K562 (cell line): ENCODE measurements around the gene PLXNA2. TPM values are rescaled to one million over a fixed set of nuclear protein-coding genes. Genes with fewer than 3 reads are reported as not detected.

Source experiments
- ATAC-seq: fragments of 200-7000 bp; cut with Tn5 transposase; 3 replicates; pipeline ENCODE4 v1.9.1; 2020; ENCODE audit warnings: moderate library complexity
- BruUV-seq: library from RNA; stranded (reverse); fragments of 400-500 nt; replicated peaks from 2 replicates; lab custom pipeline; 2021; lab: Mats Ljungman, UMichigan
- CTCF ChIA-PET: fragments of 300-600 bp; formaldehyde crosslinking; extraction: SDS; loops from one replicate; lab custom pipeline; 2021; ENCODE audit warnings: low intra/inter-chr PET ratio; lab: Yijun Ruan, JAX
- POLR2A ChIA-PET: fragments of 300-600, 350-650 bp; sonication (Branson Sonifier 250); formaldehyde crosslinking; extraction: SDS; loops from one replicate; lab custom pipeline; 2021; ENCODE audit warnings: antibody characterized with exemption, inconsistent platforms; lab: Yijun Ruan, JAX
- DNase-seq, 4 experiments: peaks; one replicate each; pipeline versions ENCODE4 v3.0.0 to v3.0.0-alpha.2; 2011 to 2018; ENCODE audit warnings: low spot score in 3 of 4, mixed read lengths in 3 of 4; ENCODE audit errors: extremely low read depth in 1 of 4
- FAIRE-seq: peaks from 2 replicates; lab custom pipeline; 2011; peaks lifted over from hg19 to GRCh38; lab: Jason Lieb, UNC
- H2AFZ ChIP-seq: 2 replicates; pipeline ENCODE4 v1.6.0; 2011; ENCODE audit warnings: low read depth, low read length, control low read depth, inconsistent platforms
- H3K27ac ChIP-seq: fragments of 200-600 bp; 3 replicates; pipeline ENCODE4 v1.8.0; 2011; ENCODE audit warnings: low read depth, mild to moderate bottlenecking, control low read depth, inconsistent platforms, low read length, moderate library complexity, mixed read lengths; ENCODE audit errors: extremely low read depth
- H3K27me3 ChIP-seq, 2 experiments: fragments of 300-600 bp in 1 of 2; 2 replicates in 1 of 2; 3 replicates in 1 of 2; pipeline versions ENCODE4 v1.6.0 to v1.8.0; 2011; ENCODE audit warnings: inconsistent platforms in 2 of 2, low read length in 2 of 2, mild to moderate bottlenecking in 1 of 2, mixed read lengths in 1 of 2, moderate library complexity in 1 of 2; ENCODE audit not compliant: control insufficient read depth in 2 of 2, insufficient read depth in 2 of 2
- H3K36me3 ChIP-seq: fragments of 300-600 bp; 3 replicates; pipeline ENCODE4 v1.8.0; 2011; ENCODE audit warnings: mild to moderate bottlenecking, low read length, inconsistent platforms; ENCODE audit not compliant: control insufficient read depth, insufficient read depth
- H3K4me1 ChIP-seq, 2 experiments: fragments of 200-600 bp in 1 of 2; replicated peaks in 1 of 2; 2 replicates in 1 of 2; 3 replicates in 1 of 2; pipeline versions ENCODE4 v1.5.1 to v1.8.0; 2011; ENCODE audit warnings: inconsistent platforms in 2 of 2, low read length in 2 of 2, mild to moderate bottlenecking in 1 of 2, mixed read lengths in 1 of 2, moderate library complexity in 1 of 2; ENCODE audit not compliant: control insufficient read depth in 2 of 2, insufficient read depth in 2 of 2
- H3K4me2 ChIP-seq: 2 replicates; pipeline ENCODE4 v1.6.1; 2011; ENCODE audit warnings: low read length, control low read depth, inconsistent platforms, mixed read lengths; ENCODE audit not compliant: insufficient read depth
- H3K4me3 ChIP-seq: fragments of 200-600 bp; sonication (generic), shearing (Covaris generic); 2 replicates; pipeline ENCODE4 v1.5.1; 2016; ENCODE audit warnings: control low read depth, inconsistent platforms
- H3K79me2 ChIP-seq: fragments of 200-600 bp; 3 replicates; pipeline ENCODE4 v1.8.0; 2011; ENCODE audit warnings: low read length, inconsistent platforms; ENCODE audit not compliant: control insufficient read depth, insufficient read depth
- H3K9ac ChIP-seq, 2 experiments: 2 replicates each; pipeline versions ENCODE4 v1.6.0 to v1.6.1; 2011; ENCODE audit warnings: low read depth in 2 of 2, low read length in 2 of 2, control low read depth in 1 of 2, inconsistent platforms in 1 of 2, mild to moderate bottlenecking in 1 of 2, mixed read lengths in 1 of 2; ENCODE audit not compliant: insufficient read depth in 1 of 2
- H3K9me1 ChIP-seq: one replicate; pipeline ENCODE4 v1.6.0; 2011; ENCODE audit warnings: inconsistent platforms, mild to moderate bottlenecking, low read length, moderate library complexity; ENCODE audit not compliant: control insufficient read depth, insufficient read depth
- H3K9me3 ChIP-seq: replicated peaks from 2 replicates; pipeline ENCODE4 v1.5.1; 2011; ENCODE audit warnings: low read depth, low read length, inconsistent platforms; ENCODE audit not compliant: control insufficient read depth, insufficient read depth
- H4K20me1 ChIP-seq: replicated peaks from 2 replicates; pipeline ENCODE4 v1.6.1; 2011; ENCODE audit warnings: low read length, inconsistent platforms, mixed read lengths; ENCODE audit not compliant: control insufficient read depth, insufficient read depth
- BMI1 ChIP-seq: fragments of 150-350 bp; IDR thresholded peaks from 2 replicates; pipeline ENCODE4 v1.6.1; 2014; ENCODE audit warnings: low read length
- GTF2A2 ChIP-seq: IDR thresholded peaks from 2 replicates; pipeline ENCODE4 v1.6.1; 2016; ENCODE audit warnings: mild to moderate bottlenecking, missing genetic modification characterization, missing compliant biosample characterization
- HNRNPK ChIP-seq: fragments of 200-400 bp; formaldehyde crosslinking; IDR thresholded peaks from one replicate; pipeline ENCODE4 v1.6.1; 2018; ENCODE audit warnings: mild to moderate bottlenecking, low read depth, low read length; ENCODE audit not compliant: poor library complexity, severe bottlenecking
- HNRNPL ChIP-seq: fragments of 200-400 bp; formaldehyde crosslinking; IDR thresholded peaks from 2 replicates; pipeline ENCODE4 v1.6.1; 2017; ENCODE audit warnings: low read depth, mild to moderate bottlenecking, low read length
- MTA3 ChIP-seq: fragments of 450-650 bp; formaldehyde crosslinking; IDR thresholded peaks from 2 replicates; pipeline ENCODE4 v1.6.1; 2017; ENCODE audit warnings: mild to moderate bottlenecking, borderline replicate concordance
- NFIC ChIP-seq: fragments of 450-650 bp; IDR thresholded peaks from 2 replicates; pipeline ENCODE4 v1.6.1; 2017; ENCODE audit warnings: mild to moderate bottlenecking, inconsistent platforms
- PTTG1 ChIP-seq: fragments of 450-650 bp; IDR thresholded peaks from 2 replicates; pipeline ENCODE4 v1.6.1; 2016; ENCODE audit warnings: low read depth, mild to moderate bottlenecking, missing genetic modification characterization, missing compliant biosample characterization
- PYGO2 ChIP-seq: fragments of 450-650 bp; IDR thresholded peaks from 2 replicates; pipeline ENCODE4 v1.6.1; 2016; ENCODE audit warnings: mild to moderate bottlenecking, missing genetic modification characterization, moderate library complexity, missing compliant biosample characterization
- RBM25 ChIP-seq: fragments of 200-400 bp; formaldehyde crosslinking; IDR thresholded peaks from 2 replicates; pipeline ENCODE4 v1.6.1; 2018; ENCODE audit warnings: low read length, low read depth, moderate library complexity; ENCODE audit not compliant: severe bottlenecking
- U2AF1 ChIP-seq: fragments of 200-400 bp; formaldehyde crosslinking; optimal IDR thresholded peaks from 2 replicates; pipeline ENCODE3; 2017; ENCODE audit warnings: mild to moderate bottlenecking, low read depth, low read length, moderate library complexity
- ZNF445 ChIP-seq: fragments of 250-450 bp; sonication (Bioruptor Pico); IDR thresholded peaks from 2 replicates; pipeline ENCODE4 v1.4.0; 2020; ENCODE audit warnings: low read depth, mild to moderate bottlenecking, moderate library complexity
- ZNF584 ChIP-seq: fragments of 200-800 bp; sonication (Bioruptor generic); IDR thresholded peaks from 2 replicates; pipeline ENCODE4 v1.6.1; 2016; ENCODE audit warnings: low read depth, mild to moderate bottlenecking, missing genetic modification characterization, missing compliant biosample characterization
- WGBS: fragments of 100-300 bp; shearing (Covaris generic); methylation state at CpG from one replicate; pipeline ENCODE4 v1.1.6; 2016; ENCODE audit warnings: low coverage, mixed read lengths; ENCODE audit not compliant: insufficient coverage; ENCODE audit errors: missing lambda C conversion rate; 5-methylcytosine and 5-hydroxymethylcytosine counted together
- in situ Hi-C: fragments of 300-500 bp; cut with MboI; formaldehyde crosslinking; loops from 4 replicates; pipeline ENCODE4 v1.15.0; 2018; ENCODE audit warnings: inconsistent platforms, mixed read lengths
- intact Hi-C: fragments of 100-400 bp; cut with micrococcal nuclease; formaldehyde crosslinking; loops from 2 replicates; pipeline ENCODE4 v1.14.2; 2022
- polyA plus RNA-seq, 8 experiments: library from polyadenylated mRNA; depleted of rRNA in 4 of 8; stranded (reverse) in 5 of 8; unstranded in 3 of 8; fragments of >200 nt; fragmentation: Nextera tagmentation in 2 of 8; fragmentation: Illumina TruSeq in 1 of 8; extraction: Ambion mirVana in 2 of 8; extraction: Trizol in 1 of 8; gene quantifications; 2 replicates each; pipeline versions ENCODE4 v1.2.1 to v1.2.3, GENCODE V29; 2011 to 2014; ENCODE audit warnings: inconsistent platforms in 1 of 8, missing spikeins in 1 of 8
- total RNA-seq, 7 experiments: library from RNA; depleted of rRNA in 6 of 7; stranded (reverse); fragments of >200 nt in 6 of 7; fragmentation: Illumina TruSeq in 2 of 7; extraction: Trizol in 2 of 7; gene quantifications; 2 replicates each; pipeline versions ENCODE4 v1.2.1 to v1.2.3, GENCODE V29; 2011 to 2021; ENCODE audit warnings: low replicate concordance in 1 of 7
- TF ChIP-seq, protein P1 (sequence below): fragments of 250-450 bp; sonication (Bioruptor Pico); IDR thresholded peaks from 2 replicates; pipeline ENCODE4 v1.8.0; 2021; ENCODE audit warnings: borderline replicate concordance, mild to moderate bottlenecking, moderate library complexity; ENCODE audit not compliant: poor library complexity, severe bottlenecking
- TF ChIP-seq, protein P2 (sequence below): fragments of 200-800 bp; sonication (Bioruptor generic); IDR thresholded peaks from 2 replicates; pipeline ENCODE4 v1.6.1; 2017; ENCODE audit warnings: missing genetic modification characterization, missing compliant biosample characterization

Gene PLXNA2
- total and polyA plus RNA-seq, 9 of the 15 experiments (the other 6 are each of a cell fraction or from before 2014, with no cell fraction given), result 0.01 to 1.3 (median 0.32) TPM

DNA sequence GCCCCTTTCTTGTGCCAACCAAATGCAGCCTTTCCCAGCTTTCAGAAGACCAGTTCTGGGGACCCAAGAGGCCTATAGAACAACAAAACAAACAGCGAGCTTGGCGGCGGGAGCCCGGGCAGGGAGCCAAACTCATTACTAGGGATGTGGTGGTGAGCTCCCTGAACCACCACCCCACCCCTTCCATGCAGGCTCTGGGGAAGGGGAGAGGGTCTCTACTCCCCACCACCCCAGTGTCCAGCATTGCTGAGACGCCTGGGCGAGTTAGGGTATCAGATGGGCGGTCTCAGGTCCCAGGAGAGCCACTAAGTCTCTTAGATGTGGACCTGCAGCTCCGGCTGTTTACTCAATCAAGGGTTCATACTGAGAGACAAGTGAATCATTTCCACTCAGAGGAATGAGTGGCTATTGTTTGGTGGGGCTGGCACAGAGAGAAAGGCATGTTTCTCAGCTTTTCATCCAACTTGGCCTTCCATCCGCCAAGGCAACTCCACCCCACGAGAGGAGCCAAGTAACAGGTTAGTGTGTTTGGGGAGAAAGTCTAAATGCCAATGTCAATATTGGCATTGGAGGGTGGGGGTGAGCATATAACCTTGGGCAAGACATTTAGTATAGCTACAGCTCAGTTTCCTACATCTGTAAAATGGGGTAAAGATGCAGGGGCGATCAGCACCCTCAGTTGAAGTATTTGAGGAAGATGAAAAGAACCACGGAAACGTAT is 40.9 kb downstream of the PLXNA2 start:
- no peak for TF ChIP-seq MTA3
- no peak for TF ChIP-seq BMI1
- TF ChIP-seq ZNF584 (CRISPR knock-in tag), result no peak
- no peak for TF ChIP-seq PTTG1
- TF ChIP-seq U2AF1, result no peak
- TF ChIP-seq NFIC, result peak; percentile 40
- peak; percentile 21 for TF ChIP-seq RBM25
- no peak for TF ChIP-seq GTF2A2
- TF ChIP-seq HNRNPL, result no peak
- TF ChIP-seq ZNF445, result no peak
- TF ChIP-seq, protein P1, sequence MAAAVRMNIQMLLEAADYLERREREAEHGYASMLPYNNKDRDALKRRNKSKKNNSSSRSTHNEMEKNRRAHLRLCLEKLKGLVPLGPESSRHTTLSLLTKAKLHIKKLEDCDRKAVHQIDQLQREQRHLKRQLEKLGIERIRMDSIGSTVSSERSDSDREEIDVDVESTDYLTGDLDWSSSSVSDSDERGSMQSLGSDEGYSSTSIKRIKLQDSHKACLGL (CRISPR knock-in tag), result no peak
- no peak for TF ChIP-seq HNRNPK
- no peak for TF ChIP-seq PYGO2 (tag)
- TF ChIP-seq, protein P2, sequence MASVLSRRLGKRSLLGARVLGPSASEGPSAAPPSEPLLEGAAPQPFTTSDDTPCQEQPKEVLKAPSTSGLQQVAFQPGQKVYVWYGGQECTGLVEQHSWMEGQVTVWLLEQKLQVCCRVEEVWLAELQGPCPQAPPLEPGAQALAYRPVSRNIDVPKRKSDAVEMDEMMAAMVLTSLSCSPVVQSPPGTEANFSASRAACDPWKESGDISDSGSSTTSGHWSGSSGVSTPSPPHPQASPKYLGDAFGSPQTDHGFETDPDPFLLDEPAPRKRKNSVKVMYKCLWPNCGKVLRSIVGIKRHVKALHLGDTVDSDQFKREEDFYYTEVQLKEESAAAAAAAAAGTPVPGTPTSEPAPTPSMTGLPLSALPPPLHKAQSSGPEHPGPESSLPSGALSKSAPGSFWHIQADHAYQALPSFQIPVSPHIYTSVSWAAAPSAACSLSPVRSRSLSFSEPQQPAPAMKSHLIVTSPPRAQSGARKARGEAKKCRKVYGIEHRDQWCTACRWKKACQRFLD (CRISPR knock-in tag), result no peak
- no peak overlapping the region for H3K9ac ChIP-seq
- H3K9me3 ChIP-seq, result no peaks in the 10 kb centered on the region
- H3K27ac ChIP-seq, result no peak overlapping the region
- intact Hi-C loops (no loop called here), in situ Hi-C loops (no loop called here)
- H3K9me1 ChIP-seq, result no peaks in the 10 kb centered on the region
- WGBS, result 43% methylated on average over 13 of the region's 13 CpGs
- ChIA-PET POLR2A (interaction anchor here (0.6 to 1.5 kb wide), 4 partner anchors 10 to 31 kb away, joined by 3 read pairs; no protein-coding TSS in a partner anchor), CTCF (no interaction called here)
- FAIRE-seq (no peak), ATAC-seq (no peak), DNase-seq (no peak)
- no peak overlapping the region for H3K4me3 ChIP-seq
- no peaks in the 10 kb centered on the region for H4K20me1 ChIP-seq
- no peak overlapping the region for H3K4me2 ChIP-seq
- no TSS peak for BruUV-seq
- no peaks in the 10 kb centered on the region for H3K27me3 ChIP-seq
- peaks cover 0 to 13% of the 10 kb centered on the region in 2 experiments; a peak in 3 of 5 replicates for H3K4me1 ChIP-seq
- no peaks in the 10 kb centered on the region for H3K36me3 ChIP-seq
- H3K79me2 ChIP-seq, result no peaks in the 10 kb centered on the region
- H2AFZ ChIP-seq, result no peak overlapping the region
